Activated naive CD4-positive, alpha-beta T cell treated with anti-CD3 and anti-CD28 coated beads, Interleukin-2, amount 50 U/mL, for 72 hours (primary cell): ENCODE data around the gene CTIF. TPM values are rescaled to one million over a fixed set of nuclear protein-coding genes. Genes with fewer than 3 reads are reported as not detected.
A peak's percentile ranks its signal among the peaks of the same experiment; 100 is the strongest.
"Not testable (repeated sequence)": the region's sequence is repeated elsewhere in the genome, so short reads cannot be mapped to it uniquely, and the experiment has no call there.

Source experiments
- ATAC-seq, 2 donors: fragments of 150-1000 bp; cut with Tn5 transposase; 2 replicates each; pipeline ENCODE4 v1.10.0; 2021; ENCODE audit warnings: mild to moderate bottlenecking in 2 of 2, moderate library complexity in 2 of 2
- DNase-seq, 2 donors: peaks; one replicate each; pipeline ENCODE4 v3.0.0; 2021 to 2022; ENCODE audit warnings: low spot score in 2 of 2
- H3K27ac Mint-ChIP-seq, 2 donors: one replicate each; pipeline ENCODE4 v1.8.0; 2022; ENCODE audit warnings: mild to moderate bottlenecking in 2 of 2, mixed read lengths in 2 of 2
- H3K36me3 Mint-ChIP-seq, 2 donors: one replicate each; pipeline ENCODE4 v1.8.0; 2022; ENCODE audit warnings: mixed read lengths in 2 of 2
- H3K9me3 Mint-ChIP-seq, 2 donors: one replicate each; pipeline ENCODE4 v1.8.0; 2022; ENCODE audit warnings: mixed read lengths in 2 of 2
- total RNA-seq, 2 donors: library from RNA; stranded (reverse); gene quantifications; one replicate each; pipeline ENCODE4 v1.2.3, GENCODE V29; 2022

CTIF gene
- total RNA-seq, 2 donors from 2014 or later: 2.4 to 7.9 TPM

DNA sequence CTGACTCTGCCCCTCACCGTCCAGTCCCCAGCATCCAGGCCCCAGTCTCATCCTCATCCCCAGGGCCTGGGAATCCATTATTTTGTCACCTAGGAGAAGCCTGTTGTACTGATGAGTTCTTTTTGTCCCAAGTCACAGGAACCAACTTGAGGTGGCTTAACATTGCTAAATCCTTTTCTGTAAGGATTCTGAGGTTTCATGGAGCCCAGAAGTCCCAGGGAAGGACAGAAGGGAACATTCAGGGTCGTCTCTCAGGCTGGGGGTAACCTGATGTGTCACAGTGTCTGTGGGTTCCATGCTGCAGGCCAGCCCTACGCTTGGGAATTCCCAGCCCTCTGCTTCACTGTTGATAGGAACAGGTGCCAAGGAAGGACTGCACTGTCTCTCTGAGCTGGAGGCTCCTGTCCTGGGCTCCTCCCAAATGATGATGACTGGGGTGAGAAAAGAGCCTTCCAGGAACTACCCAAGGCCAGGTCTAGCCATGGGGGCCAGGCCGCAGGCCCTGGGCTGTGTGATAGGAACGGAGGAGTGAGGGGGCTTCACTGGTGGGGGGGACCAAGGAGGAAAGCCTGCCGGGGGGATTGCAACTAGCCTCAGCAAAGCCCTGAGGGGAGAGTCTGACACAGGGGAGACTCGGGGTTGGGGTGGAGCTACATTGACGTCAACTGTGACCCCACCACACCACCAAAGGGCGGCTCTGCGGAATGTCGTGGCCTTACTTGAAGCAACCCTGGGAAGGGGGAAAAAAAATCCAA, 266.2 kb downstream of the CTIF start:
- Mint-ChIP-seq H3K9me3 (peaks cover 0 to 3% of the 10 kb centered on the region in 2 donors), H3K27ac (peak overlapping the region in 1 of 2 donors; percentile 70), H3K36me3 (no peaks in the 10 kb centered on the region)
- peak in 1 of 2 donors; percentile 40 for DNase-seq
- no peak for ATAC-seq

DNA sequence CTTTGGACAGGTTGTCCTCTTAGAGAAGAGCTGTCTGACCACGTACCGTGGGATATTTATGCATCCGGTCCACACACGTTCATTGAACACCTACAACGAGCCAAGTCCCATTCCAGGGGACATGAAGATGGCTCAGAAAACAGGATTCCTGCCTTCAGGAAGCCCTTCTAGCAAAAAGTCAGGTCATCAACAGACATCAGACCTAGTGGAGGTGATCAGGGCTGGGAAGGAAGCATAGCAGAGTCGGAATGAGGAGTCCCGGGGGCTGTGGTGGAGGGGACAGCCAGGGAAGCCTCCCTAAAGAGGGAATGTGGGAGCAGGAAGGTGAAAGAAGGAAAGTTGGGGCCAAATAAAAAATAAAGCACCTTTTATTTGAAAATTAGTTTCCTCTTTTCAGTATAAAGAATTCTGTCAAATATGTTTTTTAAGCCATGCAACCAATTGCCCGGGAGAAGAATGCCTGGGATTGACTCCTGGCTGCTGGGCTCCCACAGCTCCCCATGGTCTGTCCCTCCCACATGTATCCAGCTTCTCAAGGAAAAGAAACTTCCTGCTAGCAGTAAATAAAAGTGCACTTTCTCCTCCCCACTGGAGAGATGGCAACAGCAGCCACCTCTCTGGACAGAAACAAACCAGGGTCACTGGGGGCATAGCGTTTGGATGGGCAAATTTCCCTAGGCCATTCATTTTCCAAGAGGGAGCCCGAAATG, 267.1 kb downstream of the CTIF start:
- Mint-ChIP-seq H3K27ac (peak overlapping the region in 1 of 2 donors; percentile 25), H3K9me3 (peaks cover 0 to 3% of the 10 kb centered on the region in 2 donors), H3K36me3 (no peaks in the 10 kb centered on the region)
- DNase-seq: no peak
- ATAC-seq: no peak

DNA sequence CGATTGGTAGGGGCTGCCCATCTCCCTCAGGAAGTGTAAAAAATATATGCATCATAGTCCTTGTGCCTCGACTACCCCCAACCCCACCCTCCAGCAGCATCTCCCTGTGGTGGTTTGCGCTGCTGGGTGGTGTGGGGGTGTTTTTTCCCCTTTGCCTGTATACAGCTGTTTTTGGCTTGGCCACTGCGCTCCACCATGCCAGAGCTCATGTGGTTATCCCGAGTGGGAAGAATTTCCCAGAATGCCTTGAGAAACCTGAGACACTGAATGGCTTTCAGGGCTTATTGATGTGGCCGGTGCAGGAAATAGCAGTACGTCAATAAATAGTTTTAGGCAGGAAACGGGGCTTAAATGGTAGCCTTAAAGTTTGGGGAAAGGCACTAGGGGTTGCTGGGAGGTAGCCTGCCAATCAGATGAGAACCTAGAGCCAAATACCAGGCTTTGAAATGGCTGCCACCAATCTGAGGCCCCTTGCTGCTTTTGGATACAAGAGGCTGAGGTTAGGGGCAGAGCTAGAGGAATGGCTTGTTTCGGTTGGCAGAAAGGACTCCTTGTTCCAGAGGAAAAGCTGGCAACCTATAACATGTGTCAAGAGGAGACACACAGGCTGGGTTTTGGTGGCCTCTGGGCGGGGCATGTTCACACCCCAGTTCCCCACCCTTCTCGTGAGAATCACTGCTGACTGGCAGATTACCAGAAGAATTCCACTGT, 267.9 kb downstream of the CTIF start:
- H3K9me3 Mint-ChIP-seq: peaks cover 0 to 3% of the 10 kb centered on the region in 2 donors
- ATAC-seq: peak; percentile 77 to 80
- peak in 1 of 2 donors; percentile 54 for DNase-seq
- H3K27ac Mint-ChIP-seq: peak overlapping the region in 1 of 2 donors; percentile 51
- no peaks in the 10 kb centered on the region for H3K36me3 Mint-ChIP-seq

DNA sequence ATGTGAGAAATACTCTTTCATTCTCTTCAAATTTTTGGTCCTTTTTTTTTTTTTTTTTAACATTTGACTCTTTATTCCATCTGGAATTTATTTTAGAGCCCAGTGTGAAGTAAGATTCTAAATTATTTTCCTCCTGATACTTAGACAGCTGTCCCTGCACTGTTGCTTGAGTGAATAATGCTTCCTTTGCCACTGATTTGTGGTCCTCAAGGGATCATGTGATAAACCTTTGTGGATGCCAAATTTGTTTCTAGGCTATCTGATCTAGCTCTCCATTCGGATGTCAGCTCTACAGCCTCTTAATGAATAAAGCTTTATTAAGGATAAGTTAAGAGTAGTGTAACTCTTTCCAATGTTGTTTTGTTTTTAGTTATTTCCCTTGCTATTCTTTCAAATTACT, 269.6 kb downstream of the CTIF start:
- Mint-ChIP-seq H3K27ac (no peak overlapping the region), H3K36me3 (no peaks in the 10 kb centered on the region), H3K9me3 (peaks cover 0 to 3% of the 10 kb centered on the region in 2 donors)
- no peak for ATAC-seq
- no peak for DNase-seq

DNA sequence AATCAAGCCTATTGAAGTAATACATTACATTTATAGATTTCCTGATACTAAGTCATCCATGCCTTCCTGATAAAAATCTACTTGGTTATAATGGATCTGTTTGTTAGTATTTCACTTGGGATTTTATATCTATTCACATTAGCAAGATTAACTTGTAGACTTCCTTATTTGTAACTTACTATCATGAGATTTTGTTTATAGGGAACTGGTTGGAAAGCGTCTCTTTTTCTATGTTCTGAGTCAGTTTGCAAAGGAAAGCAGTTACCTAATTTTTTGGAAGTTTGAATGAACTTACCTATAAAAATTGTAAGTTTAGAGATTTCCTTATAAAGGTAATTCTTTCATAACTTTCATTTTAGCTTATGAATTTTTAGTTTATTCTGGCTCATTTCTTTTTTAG, 270.5 kb downstream of the CTIF start:
- H3K27ac Mint-ChIP-seq: no peak overlapping the region
- H3K36me3 Mint-ChIP-seq: no peaks in the 10 kb centered on the region
- DNase-seq (no peak), ATAC-seq (no peak)
- no peaks in the 10 kb centered on the region for H3K9me3 Mint-ChIP-seq

DNA sequence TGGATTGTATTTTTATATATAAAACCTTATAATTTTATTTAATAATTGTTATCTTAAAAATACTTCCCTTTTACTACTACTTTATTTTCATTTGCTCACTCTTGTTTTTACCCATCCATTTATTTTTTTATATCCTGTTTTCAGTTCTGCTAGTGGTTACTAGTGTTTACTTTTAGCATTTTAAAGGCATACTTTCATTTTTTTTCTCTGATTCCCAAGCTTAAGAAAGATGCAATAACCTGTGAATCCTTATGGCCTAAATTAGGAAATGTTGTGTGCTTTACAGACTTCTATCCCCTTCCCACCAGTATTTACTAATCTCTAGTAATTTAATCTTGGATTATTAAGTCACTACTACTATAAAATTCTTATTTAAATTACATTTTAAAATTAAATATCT, 272.0 kb downstream of the CTIF start:
- ATAC-seq: no peak
- DNase-seq: no peak
- Mint-ChIP-seq H3K27ac (no peak overlapping the region), H3K9me3 (no peaks in the 10 kb centered on the region), H3K36me3 (no peaks in the 10 kb centered on the region)

DNA sequence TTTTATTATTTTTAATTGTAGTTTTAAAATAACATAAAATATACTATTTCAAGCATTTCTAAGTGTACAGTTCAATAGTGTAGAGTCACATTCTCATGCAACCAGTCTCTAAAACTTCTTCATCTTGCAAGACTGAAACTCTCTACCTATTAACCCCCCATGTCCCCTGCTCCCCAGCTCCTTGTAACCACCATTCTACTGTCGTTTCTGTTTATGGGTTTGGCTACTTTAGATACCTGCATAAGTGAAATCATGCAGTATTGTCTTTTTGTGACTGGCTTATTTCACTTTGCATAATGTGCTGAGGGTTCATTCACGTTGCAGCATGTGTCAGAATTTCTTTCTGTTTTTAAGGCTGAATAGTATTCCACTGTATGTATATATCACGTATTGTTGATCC, 272.6 kb downstream of the CTIF start:
- no peaks in the 10 kb centered on the region for H3K36me3 Mint-ChIP-seq
- no peak for DNase-seq
- H3K9me3 Mint-ChIP-seq: no peaks in the 10 kb centered on the region
- no peak overlapping the region for H3K27ac Mint-ChIP-seq
- no peak for ATAC-seq

DNA sequence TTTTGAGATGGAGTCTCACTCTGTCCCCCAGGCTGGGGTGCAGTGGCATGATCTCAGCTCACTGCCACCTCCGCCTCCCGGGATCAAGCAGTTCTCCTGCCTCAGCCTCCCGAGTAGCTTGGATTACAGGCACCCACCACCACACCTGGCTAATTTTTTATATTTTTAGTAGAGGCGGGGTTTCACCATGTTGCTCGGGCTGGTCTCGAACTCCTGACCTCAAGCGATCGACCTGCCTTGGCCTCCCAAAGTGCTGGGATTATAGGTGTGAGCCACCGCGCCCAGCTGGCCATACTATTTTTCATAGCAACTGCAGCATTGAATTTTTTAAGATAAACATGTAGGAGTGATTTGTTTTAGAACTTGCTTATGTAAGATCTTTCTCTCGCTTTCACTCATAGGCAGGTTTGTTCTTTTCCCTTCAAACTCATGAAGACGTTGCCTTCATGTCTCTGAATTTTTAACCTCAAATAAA, 273.2 kb downstream of the CTIF start:
- DNase-seq, H3K9me3 Mint-ChIP-seq, H3K36me3 Mint-ChIP-seq: not testable (repeated sequence)
- peak in 1 of 2 donors; percentile 60 for ATAC-seq
- H3K27ac Mint-ChIP-seq: peak overlapping the region in 1 of 2 donors; percentile 52

DNA sequence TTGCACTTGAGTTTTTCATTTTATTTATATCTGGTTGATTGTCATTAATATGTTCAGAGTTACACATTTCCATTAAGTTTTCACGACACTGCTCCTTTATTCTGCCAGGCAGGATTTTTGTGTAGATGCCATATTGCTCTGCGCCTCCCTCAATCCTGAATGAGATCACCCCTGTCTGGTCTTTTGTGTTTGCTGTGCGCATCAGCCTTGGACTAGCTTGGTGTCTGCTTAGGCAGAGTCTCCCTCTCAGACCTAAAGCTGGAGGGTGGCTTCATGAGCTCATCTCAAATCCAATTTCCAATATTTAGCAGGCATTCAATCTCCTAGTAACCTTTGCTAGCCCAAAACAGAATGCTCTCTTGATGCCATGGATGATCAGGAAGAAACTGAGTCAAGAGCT, 274.5 kb downstream of the CTIF start:
- ATAC-seq: no peak
- Mint-ChIP-seq H3K36me3 (no peaks in the 10 kb centered on the region), H3K9me3 (no peaks in the 10 kb centered on the region), H3K27ac (peak overlapping the region in 1 of 2 donors; percentile 71)
- DNase-seq: no peak

DNA sequence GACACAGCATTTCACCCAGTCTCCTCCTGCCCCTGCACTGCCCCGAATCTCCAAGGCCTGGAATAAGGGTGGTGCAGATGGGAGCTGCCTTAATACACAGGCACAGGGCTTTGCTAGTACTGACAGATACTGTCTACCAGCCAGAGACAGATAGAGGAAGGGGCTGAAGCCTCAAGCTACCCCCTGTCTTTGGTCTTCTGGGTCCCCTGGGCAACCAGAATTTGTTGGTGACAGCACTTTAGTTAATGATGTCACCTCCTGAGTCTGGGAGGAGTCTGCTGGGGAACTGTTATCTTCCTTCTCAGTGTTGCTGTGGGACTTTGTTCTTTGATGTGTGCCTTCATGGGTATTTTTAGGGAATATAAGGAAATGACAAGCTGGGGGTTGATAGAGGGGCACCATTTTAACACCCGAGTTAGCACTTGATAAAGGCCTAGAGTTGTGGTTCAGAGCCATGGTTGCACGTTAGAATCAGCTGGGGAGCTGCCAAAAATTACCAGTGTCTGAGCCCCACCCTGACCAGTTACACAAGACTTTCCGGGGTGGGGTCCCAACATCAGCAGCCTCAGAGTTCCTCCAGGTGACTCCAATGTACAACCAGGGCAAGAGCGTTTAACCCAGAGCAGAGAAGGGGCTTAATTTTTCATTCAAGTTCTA, 275.1 kb downstream of the CTIF start:
- Mint-ChIP-seq H3K27ac (peak overlapping the region; percentile 11 to 71), H3K36me3 (no peaks in the 10 kb centered on the region), H3K9me3 (no peaks in the 10 kb centered on the region)
- ATAC-seq (peak; percentile 22 to 36), DNase-seq (no peak)

DNA sequence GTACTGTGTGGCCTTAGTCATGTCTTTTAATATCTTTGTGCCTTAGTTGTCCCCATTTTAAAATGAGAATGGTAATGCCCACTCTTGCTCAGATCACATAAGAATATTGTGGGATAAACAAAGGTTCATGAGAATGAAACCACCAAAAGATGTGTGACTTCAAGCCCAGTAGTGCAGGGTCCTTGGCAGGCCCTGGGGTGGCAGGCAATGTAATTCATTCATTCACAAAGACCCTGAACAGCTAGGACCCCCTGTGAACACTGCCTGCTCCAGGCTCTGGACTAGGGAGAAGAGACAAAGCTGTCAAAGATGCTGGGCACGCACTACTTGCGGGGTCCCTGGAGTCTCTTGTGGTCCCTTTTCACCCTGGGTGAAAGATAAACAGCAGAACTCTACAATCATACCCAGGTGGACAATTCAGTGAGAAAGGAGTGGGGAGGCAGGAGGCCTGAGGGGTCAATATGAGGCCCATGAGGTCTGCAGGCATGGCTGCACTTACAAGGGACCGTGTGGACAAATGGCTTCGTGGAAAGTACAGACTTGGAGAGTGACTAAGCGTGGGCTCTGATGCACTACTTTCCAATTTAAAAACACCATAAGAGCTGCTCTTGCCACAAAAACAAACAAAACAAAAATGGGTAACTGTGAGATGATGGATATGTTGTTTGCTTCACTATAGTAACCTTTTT, 275.8 kb downstream of the CTIF start:
- Mint-ChIP-seq H3K9me3 (no peaks in the 10 kb centered on the region), H3K27ac (peak overlapping the region; percentile 46 to 71), H3K36me3 (no peaks in the 10 kb centered on the region)
- no peak for DNase-seq
- ATAC-seq: peak; percentile 36 to 73

DNA sequence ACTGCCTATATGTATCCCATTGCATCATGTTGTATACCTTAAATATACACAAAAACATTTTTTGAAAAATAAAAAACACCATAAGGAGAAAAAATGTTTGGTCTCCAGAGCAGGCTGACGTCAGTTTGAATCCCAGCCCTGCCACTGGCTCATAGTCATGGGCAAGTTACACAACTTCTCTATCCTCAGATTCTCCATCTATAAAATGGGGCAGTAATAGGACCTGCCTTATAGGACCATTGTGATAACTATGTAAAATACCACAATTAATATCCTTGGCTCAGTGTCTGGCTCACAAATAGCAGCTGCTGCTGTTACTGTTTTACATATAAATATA, 276.3 kb downstream of the CTIF start:
- Mint-ChIP-seq H3K9me3 (no peaks in the 10 kb centered on the region), H3K36me3 (no peaks in the 10 kb centered on the region), H3K27ac (no peak overlapping the region)
- DNase-seq (no peak), ATAC-seq (no peak)

DNA sequence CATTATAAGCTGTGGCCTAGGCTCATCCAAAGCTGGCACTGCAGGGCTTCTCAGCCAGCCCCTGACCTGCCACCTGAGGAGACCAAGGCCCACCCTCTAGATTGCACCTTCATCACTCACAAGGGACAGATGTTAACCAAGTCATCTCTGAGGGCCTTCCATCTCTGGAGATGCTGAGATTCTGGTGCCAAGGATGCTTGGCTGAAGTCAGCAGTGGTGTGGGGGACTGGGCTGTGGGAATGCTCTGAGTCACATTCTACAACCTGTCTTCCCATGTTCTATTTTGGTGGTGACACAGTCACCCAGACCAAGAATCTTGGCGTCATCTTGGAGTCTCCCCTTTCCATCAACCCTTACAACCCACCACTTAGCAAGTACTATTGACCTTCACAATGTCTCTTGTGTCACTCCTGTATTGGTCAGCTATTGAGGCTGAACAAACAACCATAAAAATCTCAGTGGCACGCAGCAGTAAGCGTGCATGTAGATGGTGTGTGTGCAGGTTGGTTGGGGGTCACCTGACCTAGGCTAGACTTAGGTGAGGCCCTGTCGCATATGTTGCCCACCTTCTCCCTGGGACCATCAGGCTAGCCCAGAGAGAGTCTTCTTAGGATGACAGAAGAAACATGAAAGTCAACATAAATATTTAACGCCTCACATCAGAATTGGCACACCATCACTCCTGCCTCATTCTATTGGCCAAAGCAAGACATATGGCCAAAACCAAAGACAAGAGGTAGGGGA, 276.9 kb downstream of the CTIF start:
- ATAC-seq (peak in 1 of 2 donors; percentile 74), DNase-seq (peak in 1 of 2 donors; percentile 52)
- H3K9me3 Mint-ChIP-seq: no peaks in the 10 kb centered on the region
- no peaks in the 10 kb centered on the region for H3K36me3 Mint-ChIP-seq
- H3K27ac Mint-ChIP-seq: no peak overlapping the region

DNA sequence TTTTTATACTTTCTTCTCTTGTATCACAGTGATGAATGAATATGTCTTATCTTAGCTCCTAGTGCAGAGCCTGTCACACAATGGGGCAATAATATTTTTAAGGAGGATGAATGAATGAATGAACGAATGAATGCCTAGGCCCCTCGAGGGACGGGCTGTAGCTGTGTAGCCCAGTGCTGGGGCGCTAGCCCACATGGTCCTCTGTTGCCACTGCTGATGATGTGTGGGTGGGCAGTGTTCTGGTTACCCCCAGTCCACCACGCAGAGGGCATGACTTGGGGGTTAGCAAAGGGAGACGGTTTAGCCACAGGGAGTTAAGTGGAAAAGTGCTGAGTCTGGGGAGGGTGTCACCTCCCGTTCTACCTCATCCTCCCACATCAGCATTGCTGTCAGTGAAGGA, 277.7 kb downstream of the CTIF start:
- no peak for ATAC-seq
- no peaks in the 10 kb centered on the region for H3K9me3 Mint-ChIP-seq
- H3K27ac Mint-ChIP-seq: no peak overlapping the region
- DNase-seq: peak in 1 of 2 donors; percentile 50
- H3K36me3 Mint-ChIP-seq: no peaks in the 10 kb centered on the region

DNA sequence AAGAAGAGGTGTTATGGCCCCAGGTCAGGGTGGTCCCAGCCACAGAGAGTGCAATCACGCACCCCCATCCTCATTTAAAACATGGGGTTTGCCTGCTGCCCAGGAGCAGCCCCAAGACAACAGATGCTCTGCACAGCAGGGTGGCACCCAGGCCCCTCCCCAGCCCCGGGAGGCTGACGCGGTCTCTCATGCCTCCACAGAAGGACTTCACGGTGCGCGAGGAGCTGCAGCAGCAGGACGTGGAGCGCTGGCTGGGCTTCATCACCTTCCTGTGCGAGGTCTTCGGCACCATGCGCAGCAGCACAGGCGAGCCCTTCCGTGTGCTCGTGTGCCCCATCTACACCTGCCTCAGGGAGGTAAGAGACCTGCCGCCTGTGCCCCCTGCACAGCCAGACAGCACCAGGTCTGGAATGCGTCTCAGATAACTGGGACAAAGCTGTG, 278.2 kb downstream of the CTIF start:
- H3K9me3 Mint-ChIP-seq: no peaks in the 10 kb centered on the region
- no peak for DNase-seq
- no peaks in the 10 kb centered on the region for H3K36me3 Mint-ChIP-seq
- ATAC-seq: no peak
- no peak overlapping the region for H3K27ac Mint-ChIP-seq
